SKM-1 treated with dmso at 0.1 percent for 144 hours (cell line): ENCODE results near the gene LTB4R.
"Not testable (repeated sequence)": the region's sequence is repeated elsewhere in the genome, so short reads cannot be mapped to it uniquely, and the experiment has no call there.

Experiments
- DNase-seq: peaks from one replicate; lab custom pipeline; 2025; ENCODE audit not compliant: unreplicated experiment; lab: John Stamatoyannopoulos, UW

The LTB4R gene

DNA sequence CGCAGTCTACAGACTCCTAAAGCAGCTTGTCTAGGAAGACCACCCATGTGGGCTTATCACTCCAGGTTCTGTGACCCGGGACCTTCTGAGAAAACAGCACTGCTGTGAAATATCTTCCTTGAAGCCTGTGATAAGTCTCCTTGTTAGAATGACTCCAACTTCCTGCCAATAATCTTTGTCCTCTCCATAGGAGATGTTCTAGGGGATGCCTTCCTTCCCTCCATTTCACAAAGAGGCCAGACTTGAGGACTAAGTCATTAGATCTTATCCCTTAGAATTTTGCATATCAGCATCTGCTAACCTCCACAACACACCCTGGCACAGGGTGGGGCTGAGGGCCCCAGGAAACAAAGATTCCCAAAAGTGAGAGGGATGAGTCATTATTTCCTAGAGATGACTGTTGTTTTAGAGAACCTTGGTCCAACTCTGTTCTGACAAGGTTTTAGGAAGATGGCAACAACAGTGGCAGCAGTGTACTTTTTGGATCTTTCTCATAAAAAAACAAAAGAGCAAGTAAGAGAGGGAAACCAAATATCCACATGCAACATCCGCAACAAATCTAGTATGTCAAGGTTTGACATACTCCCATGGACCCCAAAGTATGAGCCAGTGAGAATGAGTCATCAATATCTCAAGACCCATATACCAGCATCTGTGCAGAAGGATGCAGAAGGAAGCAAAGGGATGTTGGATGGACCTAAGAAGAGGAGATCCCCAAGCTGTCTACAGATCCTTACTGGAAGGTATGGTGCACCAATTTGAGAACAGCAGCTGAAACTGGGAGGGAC lies 6.0 kb downstream of the LTB4R start:
- no peak for DNase-seq

DNA sequence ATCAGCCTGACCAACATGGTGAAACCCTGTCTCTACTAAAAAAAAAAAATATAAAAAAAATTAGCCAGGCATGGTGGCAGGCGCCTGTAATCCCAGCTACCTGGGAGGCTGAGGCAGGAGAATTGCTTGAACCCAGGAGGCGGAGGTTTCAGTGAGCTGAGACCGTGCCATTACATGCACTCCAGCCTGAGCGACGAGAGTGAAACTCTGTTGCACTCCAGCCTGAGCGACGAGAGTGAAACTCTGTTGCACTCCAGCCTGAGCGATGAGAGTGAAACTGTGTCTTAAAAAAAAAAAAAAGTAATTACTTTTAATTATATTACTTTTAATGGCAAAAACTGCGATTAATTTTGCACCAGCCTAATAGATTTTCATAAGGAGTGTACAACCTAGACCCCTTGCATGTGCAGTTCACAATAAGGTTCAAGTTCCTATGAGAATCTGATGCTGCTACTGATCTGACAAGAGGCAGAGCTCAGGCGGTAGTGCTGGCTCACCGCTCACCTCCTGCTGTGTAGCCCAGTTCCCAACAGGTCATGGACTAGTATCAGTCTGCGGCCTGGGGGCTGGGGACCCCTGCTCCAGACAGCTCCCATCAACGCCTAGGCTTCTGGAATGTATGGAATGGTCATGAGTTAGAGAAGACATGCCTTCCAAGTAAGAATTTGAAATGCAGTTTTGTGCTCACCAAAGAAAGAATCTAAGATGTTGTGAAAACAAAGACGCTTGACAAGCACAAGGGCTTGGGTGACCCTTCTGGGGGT lies 10.1 kb downstream of the LTB4R start:
- no peak for DNase-seq

DNA sequence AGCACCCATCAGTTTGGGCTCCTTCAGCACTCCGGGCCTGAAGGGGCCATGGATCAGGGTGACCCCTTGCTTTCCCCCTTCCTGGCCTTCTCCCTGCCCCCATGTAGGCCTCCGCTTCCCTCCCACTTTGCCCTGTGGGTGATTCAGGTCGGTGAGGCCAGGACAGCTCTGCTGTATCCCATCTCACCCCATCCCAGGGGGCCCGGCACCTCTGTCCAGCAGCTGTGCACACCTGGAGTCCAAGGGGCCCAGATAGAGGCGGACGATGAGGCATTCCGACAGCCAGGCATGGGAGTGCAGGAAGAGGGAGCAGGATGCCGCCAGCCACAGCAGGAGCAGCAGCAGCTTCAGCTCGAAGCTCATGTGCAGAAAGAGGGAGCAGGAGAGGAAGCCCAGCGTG lies 11.4 kb downstream of the LTB4R start:
- no peak for DNase-seq

DNA sequence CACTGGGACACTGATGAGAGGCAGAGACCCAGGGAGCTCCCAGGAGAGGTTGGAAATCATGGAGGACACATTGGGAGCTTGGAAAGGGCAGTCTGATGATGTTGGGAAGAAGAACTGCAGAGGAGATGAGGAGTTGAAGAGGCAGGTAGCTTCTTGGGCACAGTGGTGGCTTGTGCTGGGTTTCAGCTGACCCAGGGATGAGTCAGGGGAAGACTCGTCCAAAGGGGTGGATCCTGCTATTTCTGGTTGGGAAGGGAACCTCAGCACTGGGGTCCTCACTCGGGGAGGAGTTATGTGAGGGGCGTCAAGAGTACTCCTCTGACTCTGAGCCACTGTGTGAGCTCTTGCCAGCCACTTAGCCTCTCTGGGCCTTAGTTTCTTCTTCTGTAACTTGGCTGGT lies 12.0 kb downstream of the LTB4R start:
- no peak for DNase-seq

DNA sequence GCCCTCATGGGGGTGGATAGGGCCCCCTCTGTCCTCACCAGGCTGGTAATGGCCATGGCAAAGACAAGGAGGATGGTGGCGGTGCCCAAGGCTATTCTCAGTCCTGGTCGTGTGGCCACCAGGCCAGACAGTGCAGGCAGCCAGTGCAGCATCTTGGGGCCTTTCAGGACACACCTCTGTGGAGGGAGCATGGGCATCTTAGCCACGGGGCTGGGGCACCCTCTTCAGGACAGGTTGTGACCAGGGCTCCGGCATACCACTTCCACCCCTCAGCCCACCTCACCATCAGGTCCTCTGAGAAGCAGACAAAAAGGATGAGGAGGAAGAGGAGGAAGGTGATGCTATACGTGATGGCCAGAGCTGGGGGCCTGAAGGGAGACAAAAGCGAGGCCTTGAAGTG lies 12.7 kb downstream of the LTB4R start:
- no peak for DNase-seq

DNA sequence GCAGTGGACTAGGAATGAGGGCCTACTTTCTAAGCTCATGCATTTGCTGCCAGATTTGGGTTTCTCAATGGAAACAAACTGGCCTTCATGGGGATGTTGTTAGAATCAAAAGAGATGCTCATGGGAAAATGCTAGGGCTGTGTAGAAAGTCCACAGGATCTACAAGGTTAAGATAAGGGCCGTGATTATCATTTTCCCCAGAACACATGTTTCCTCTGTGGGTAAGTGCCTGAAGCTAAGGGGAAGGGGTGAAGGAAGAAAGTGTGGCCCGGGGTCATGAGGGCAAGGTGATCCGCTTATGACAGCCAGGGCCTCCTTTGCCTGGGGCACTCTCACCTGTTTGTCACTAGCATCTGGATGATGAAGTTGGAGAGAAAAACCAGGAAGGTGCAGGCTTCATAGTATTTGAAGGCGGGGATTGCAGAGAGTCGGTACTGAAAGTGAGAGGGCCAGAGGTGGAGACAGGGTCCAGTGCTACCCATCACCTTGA lies 13.8 kb downstream of the LTB4R start:
- no peak for DNase-seq

DNA sequence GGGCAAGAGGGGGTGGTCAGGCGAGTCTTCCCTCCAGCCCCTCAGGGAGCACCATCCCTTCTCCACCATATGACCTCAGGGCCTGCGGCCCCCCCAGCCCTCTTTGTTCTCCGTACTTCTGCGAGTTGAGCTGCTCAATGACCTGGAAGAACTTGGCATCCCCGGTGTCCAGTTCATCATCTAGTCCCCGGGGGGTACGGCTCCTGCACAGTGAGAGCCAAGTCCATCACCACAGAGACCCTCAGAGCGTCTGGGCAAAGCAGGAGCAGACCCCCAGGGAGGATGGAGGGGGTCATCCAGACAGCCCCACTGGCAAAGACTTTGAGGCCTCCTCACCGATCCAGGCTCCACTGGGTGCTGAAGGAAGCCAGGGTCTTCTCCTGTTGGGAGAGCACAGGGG lies 14.7 kb downstream of the LTB4R start:
- DNase-seq, result no peak

DNA sequence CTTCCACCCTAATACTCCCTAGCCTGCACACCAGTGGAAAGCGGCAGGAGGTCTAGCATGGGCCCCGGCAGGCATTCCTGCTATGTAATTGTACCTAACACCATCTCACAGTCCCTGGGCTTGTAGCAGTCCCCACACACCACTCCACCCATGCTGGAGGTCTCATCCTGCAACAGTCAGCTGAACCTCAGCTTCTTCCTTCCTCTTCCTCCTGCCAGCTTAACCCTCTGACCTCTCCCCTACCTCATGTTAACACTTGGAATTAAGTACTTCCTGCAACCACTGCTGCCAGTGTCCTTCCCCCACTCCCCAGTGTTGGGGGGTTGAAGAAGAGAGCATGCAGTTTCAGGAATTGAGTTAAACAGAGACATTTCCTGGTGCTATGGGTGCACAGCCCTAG lies 16.0 kb downstream of the LTB4R start:
- DNase-seq, result peak; percentile 74

DNA sequence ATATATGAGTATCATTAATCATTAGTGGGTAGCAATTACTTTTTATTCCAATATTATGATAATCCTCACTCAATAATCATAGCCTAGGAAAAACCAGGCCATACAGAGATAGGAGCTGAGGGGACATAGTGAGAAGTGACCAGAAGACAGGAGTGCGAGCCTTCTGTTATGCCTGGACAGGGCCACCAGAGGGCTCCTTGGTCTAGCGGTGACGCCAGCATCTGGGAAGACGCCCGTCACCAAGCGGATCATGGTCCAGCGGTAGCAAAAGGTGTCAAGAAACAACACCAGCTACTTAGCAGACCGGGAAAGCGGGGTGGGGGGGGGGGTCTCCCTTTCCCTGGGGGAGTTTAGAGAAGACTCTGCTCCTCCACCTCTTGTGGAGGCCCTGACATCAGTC lies 16.6 kb downstream of the LTB4R start:
- not testable (repeated sequence) for DNase-seq

DNA sequence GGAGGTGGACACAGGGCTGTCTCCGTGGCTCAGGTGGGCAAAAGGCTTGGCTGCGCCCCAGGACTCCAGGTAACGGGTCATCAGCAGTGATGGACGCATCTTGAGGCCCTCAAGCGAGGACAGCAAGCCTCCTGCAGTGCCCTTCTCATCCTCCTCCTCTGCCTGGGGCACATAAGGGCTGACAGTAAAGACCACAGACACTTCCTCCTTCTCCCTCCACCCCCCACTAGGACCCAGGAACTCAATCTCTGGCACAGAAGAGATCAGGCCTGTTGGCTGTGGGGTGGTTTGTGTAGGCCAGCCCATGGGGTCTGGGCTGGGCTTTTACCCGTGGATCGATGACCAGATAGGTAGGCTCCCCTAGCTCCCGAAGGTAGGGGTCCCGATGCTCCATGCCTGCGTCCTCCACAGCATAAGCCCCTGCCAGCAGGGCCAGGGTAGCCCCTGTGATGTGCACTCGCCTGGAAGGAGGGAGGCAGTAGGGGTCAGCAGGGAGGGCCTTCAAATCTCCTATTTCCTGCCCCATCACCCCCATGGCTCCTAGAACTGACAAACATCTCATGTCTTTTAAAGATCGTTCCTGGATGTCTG lies 17.9 kb downstream of the LTB4R start:
- peak; percentile 30 for DNase-seq

DNA sequence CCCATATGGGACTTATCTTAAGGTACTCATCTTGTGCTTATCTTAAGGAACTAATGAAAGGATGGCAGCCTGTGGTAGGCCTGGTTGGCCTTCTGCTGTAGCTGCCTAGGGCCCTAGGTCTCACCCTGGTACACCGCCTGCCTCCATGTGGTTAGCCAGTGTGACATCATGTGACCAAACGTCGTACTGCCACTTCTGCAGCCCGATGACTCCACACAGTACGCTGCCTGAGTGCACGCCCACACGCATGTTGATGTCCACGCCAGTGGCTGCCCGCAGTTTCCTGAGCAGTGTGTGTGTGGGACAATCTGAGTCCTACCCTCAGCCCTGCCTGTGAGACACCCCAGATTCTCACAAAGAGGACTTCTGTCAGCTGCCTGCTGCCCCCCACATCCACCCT lies 18.4 kb downstream of the LTB4R start:
- DNase-seq, result no peak

DNA sequence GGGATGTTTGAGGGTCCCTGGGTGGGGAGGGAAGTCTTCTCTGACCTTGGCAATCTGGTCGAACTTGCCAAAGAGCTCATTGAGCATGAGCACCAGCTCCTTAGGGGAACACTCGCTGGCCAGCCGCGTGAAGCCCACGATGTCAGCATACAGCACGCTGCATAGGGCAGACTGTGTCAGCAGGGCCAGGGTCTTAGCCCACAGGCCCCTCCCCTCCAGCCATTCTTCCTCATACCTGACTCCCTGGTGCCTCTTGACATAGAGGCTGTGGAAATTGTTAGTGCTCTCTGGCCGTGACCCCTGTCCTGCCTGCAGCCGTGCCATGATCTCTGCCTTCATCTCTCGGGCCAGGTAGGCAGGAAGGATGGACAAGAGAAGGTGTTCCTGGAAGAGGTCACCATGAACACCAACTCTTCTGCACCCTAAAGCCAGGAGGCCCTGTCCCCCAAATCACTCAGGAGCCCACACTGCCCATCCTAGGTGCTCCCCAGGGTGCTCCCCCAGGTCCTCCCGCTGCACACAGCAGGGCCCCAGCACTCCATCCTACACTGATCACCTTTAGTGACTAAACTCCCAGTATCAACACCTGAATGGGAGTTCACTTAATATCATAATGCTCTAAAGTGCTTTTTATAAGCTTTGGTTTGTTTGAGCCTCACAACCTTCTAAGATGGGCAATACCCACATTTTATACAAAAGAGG lies 19.8 kb downstream of the LTB4R start:
- no peak for DNase-seq

DNA sequence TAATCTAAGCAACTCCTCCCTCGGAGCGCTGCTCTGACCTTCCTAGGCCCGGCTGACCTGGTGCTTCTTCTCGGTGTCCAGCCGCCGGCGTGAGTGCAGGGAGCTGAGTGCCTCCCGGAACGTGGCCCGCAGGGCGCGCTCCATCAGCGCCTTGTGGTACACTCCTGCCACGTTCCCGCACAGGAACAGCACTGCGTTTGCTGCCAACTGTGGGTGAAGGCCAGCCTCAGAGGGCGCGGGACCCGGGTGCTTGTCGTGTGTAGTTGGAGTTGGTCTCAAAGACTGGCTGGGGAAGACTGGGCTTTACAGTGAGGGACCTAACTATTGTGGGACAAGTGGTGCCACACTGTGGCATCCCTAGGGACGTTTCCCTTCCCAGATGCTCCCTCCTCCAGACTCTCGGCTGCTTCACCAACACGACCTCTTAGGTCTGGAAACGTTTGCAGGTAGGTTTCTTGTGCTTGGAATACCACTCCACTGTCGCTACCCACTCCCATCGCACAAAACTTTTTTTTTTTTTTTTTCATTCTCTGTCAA lies 20.5 kb downstream of the LTB4R start:
- DNase-seq, result no peak

DNA sequence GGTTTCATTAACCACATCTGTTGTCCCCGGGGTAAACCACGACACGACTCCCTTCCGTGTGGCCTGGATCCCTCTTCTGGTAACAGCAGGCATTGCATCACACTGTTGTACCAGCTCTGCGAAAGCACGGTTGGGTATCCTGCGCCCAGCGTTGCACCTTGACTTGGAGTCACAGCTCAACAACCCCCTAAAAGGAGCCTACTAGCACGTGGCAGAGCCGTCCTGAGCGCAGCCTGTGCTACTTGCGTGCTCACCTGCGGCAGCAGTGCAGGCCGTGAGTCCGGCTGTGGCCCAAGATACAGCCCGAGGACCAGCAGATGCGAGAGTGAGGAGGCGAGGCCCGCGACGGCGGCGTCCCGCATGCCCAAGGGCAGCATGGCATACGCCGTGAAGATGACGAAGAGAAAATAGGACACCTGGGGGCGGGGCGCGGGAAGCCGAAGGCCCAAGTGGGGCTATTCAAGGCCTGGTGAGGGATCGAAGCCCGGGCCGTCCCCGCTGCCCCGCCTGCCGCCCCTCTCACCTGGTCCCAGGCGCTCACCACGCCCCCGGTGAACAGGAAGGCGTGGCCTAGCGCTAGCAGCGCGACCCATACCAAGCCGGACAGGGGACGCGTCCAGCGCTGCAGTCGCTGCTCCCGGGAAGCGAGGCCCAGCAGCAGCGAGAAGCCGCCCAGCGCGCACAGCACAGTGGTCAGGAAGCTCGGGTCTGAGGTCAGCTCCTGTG lies 21.1 kb downstream of the LTB4R start:
- DNase-seq, result no peak

DNA sequence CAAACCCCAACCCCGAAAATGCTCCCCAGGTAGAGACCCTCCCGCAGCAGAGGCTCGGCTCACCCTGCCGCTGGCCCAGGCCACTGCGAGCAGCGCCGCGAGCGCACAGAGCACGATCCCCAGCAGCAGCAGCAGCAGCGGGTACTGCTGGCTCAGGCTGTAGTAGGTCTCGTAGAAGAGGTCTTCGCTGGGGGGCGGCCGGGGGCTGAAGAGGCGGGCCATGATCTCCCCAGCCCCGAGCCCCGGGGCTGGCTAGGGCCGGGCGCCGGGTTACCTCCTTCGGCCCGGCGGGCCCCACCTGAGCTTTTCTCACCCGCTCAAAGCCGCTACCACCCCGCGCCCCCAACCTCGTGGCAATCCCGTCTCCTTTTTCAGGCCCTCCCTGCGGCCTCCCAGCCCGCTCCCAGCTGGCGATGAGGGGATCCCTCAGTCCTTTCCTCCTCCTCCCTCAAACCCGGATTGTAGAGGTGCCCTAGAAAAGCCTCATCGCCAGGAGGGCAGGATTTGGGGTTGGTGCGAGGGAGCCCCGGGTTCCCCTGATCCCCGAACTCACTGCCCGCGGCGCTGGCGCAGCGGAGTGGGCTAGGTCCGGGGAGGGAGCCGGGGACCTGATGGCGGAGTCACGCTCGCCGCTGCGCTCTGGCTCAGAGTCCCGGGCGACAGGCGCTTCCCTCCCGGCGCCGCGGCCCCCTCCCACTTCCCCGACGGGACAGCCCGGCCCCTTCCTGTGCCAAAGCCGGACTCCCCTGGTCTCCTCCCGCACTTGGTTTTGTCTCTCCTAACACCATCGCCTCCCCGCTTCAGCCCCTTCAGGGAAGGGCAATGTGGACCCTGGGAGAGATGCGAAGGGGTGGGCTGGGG lies 23.4 kb downstream of the LTB4R start, which contains the start of gene ADCY4:
Gene ADCY4 (minus strand): TSS at position 641 of the 861 bp plus-strand sequence. CDS start 419 bp downstream, at position 222.
- no peak for DNase-seq

DNA sequence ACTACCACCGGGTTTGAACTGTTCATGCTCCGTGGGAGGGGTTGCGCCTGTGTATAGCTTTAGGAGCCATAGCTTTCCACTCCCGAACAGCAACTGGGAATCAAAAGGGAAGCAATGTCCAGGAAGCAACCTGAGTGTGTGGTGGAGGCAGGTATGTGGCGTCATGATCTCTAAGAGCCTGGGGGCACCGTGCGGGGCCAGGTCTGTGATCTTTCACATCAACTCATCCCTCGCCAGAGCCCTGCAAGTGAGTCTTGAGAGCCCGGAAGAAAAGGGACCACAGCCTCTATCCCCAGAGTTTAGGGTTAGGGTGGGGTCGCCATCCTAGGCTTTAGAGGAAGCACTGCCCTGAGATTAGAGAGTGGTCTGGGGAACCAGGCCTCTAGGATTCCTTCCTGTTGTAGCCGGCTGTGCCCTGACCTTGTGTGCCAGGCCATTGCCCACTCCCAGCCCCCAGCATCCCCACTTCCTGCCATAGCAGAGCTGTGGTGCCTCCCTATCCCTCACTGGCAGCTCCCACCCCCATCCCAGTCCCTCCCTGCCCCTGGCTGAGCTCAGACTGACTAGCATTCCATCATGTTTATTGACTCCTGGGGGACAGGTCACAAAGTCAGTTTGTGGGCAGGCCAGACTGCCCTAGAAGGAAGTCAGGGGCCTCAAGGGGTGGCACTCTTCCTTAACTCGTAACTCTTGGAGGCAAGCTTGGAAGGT lies 24.3 kb downstream of the LTB4R start:
- DNase-seq, result no peak

DNA sequence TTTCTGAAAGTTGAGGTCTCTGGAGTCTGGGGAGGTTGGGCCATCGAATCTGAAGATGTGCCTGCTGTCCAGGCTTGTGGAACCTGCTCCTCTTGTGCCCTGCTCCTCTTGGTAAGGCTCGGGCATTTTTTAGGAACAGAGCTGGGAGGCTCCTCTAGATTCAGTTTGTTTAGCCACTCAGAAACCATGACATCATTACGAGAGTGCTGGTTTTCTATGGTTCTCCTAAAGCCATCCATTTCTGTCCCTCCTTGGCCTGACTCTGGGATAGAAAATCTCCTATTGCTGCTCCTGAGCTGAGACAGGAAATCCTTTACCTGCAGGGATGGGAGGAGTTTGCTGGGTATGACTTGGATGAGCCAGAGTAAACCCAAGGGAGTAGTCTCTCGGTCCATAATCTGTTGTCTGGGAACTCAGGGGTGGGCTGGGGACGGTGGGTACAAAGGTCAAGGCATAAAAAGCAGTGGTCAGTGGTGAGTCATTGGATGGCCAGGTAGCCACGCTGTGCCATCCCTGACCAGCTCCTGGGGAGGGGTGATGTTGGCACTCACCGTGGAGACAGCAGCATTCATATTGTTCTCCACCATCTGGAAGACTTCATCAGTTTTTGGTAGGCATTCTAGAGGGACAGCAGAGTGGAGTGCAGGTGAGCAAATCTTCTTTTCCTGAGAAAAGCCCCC lies 26.0 kb downstream of the LTB4R start:
- DNase-seq, result no peak

DNA sequence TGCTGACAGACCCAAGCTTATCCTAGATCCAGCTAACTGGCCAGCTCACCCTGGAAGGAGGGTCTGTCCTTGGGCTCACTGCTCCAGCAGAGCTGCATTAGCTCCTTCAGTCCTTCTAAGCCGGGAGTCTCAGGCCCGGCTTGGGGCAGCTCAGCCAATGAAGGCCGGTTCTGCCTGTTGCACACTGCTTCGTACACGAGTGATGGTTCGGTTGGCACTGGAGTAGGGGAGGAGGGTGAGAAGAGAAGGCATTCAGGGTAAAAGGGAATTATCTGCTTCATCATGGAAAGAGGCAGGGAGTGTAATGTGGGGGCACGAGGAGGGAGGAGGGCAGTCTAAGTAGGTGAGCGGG lies 26.5 kb downstream of the LTB4R start:
- no peak for DNase-seq
